ENCODE results near the gene ABCA13. TPM values are rescaled to one million over a fixed set of nuclear protein-coding genes. Genes with fewer than 3 reads are reported as not detected.
A peak's percentile ranks its signal among the peaks of the same experiment; 100 is the strongest.
"Not testable (repeated sequence)": the region's sequence is repeated elsewhere in the genome, so short reads cannot be mapped to it uniquely, and the experiment has no call there.

ABCA13 gene
- total RNA-seq, 1 experiment from 2014 or later: not detected

- DNase-seq (ENCODE audit: extremely low read depth, low read depth): no peak
These were observed 2.1 kb downstream of the ABCA13 start for GRCh38 chr7:48173313-48173712.

- no peak for DNase-seq (ENCODE audit: extremely low read depth, low read depth)
These were observed 2.6 kb downstream of the ABCA13 start for GRCh38 chr7:48173756-48174382.

- no peak for DNase-seq (ENCODE audit: extremely low read depth, low read depth)
These were observed 3.8 kb downstream of the ABCA13 start for GRCh38 chr7:48175019-48175418.

GRCh38 chr7:48176356-48176893 is 5.2 kb downstream of the ABCA13 start:
- DNase-seq (ENCODE audit: extremely low read depth, low read depth): no peak

GRCh38 chr7:48177271-48177670 is 6.0 kb downstream of the ABCA13 start:
- no peak for DNase-seq (ENCODE audit: extremely low read depth, low read depth)

GRCh38 chr7:48179496-48180030 is 8.3 kb downstream of the ABCA13 start:
- DNase-seq (ENCODE audit: extremely low read depth, low read depth): no peak

GRCh38 chr7:48180981-48181380 is 9.7 kb downstream of the ABCA13 start:
- DNase-seq (ENCODE audit: extremely low read depth, low read depth): no peak

- no peak for DNase-seq (ENCODE audit: extremely low read depth, low read depth)
These were observed 11.6 kb downstream of the ABCA13 start for GRCh38 chr7:48182718-48183369.

GRCh38 chr7:48183370-48183743 is 12.1 kb downstream of the ABCA13 start:
- DNase-seq (ENCODE audit: extremely low read depth, low read depth): no peak

- no peak for DNase-seq (ENCODE audit: extremely low read depth, low read depth)
These were observed 12.7 kb downstream of the ABCA13 start for GRCh38 chr7:48183965-48184364.

GRCh38 chr7:48188776-48189520 is 17.7 kb downstream of the ABCA13 start:
- peak; percentile 21 for DNase-seq (ENCODE audit: extremely low read depth, low read depth)

- DNase-seq (ENCODE audit: extremely low read depth, low read depth): no peak
These were observed 21.7 kb downstream of the ABCA13 start for GRCh38 chr7:48192996-48193395.

- DNase-seq (ENCODE audit: extremely low read depth, low read depth): no peak
These were observed 22.2 kb downstream of the ABCA13 start for GRCh38 chr7:48193421-48193820.

- not testable (repeated sequence) for DNase-seq (ENCODE audit: extremely low read depth, low read depth)
These were observed 29.8 kb downstream of the ABCA13 start for GRCh38 chr7:48200946-48201589.

- DNase-seq (ENCODE audit: extremely low read depth, low read depth): not testable (repeated sequence)
These were observed 31.7 kb downstream of the ABCA13 start for GRCh38 chr7:48202916-48203315.

GRCh38 chr7:48207155-48207675 is 36.0 kb downstream of the ABCA13 start:
- no peak for DNase-seq (ENCODE audit: extremely low read depth, low read depth)

- no peak for DNase-seq (ENCODE audit: extremely low read depth, low read depth)
These were observed 37.8 kb downstream of the ABCA13 start for GRCh38 chr7:48209004-48209600.

GRCh38 chr7:48213226-48213625 is 42.0 kb downstream of the ABCA13 start:
- no peak for DNase-seq (ENCODE audit: extremely low read depth, low read depth)

- DNase-seq (ENCODE audit: extremely low read depth, low read depth): no peak
These were observed 46.0 kb downstream of the ABCA13 start for GRCh38 chr7:48217266-48217665.

GRCh38 chr7:48217753-48218152 is 46.5 kb downstream of the ABCA13 start:
- no peak for DNase-seq (ENCODE audit: extremely low read depth, low read depth)
